Neutrophil (primary cell): Measurements from ENCODE around the gene SPIRE1.

Experiments
- H3K27ac ChIP-seq: fragments of 200-600 bp; sonication (generic); 2 replicates; pipeline ENCODE4 v1.5.1; 2016; ENCODE audit warnings: mild to moderate bottlenecking, moderate library complexity
- H3K27me3 ChIP-seq: fragments of 200-600 bp; sonication (generic); 2 replicates; pipeline ENCODE4 v1.6.0; 2016; ENCODE audit warnings: mild to moderate bottlenecking
- H3K36me3 ChIP-seq: fragments of 200-600 bp; sonication (generic); 2 replicates; pipeline ENCODE4 v1.5.1; 2017
- H3K4me1 ChIP-seq, 2 experiments: fragments of 200-600 bp in 1 of 2; sonication (generic) in 1 of 2; 1 replicate in 1 of 2; 2 replicates in 1 of 2; pipeline versions ENCODE4 v1.5.1 to v1.6.1; 2013 to 2016; ENCODE audit warnings: low read depth in 1 of 2, low read length in 1 of 2, mild to moderate bottlenecking in 1 of 2, moderate library complexity in 1 of 2; ENCODE audit not compliant: control insufficient read depth in 1 of 2, insufficient read depth in 1 of 2
- H3K4me3 ChIP-seq, 2 experiments: fragments of 200-600 bp in 1 of 2; sonication (generic) in 1 of 2; 1 replicate in 1 of 2; 2 replicates in 1 of 2; pipeline ENCODE4 v1.5.1; 2013 to 2016; ENCODE audit warnings: low read depth in 1 of 2, low read length in 1 of 2, mild to moderate bottlenecking in 1 of 2, moderate library complexity in 1 of 2
- H3K9me3 ChIP-seq: fragments of 200-600 bp; sonication (generic); 2 replicates; pipeline ENCODE4 v1.5.1; 2016
- TF ChIP-seq, protein P1 (sequence below): fragments of 200-600 bp; sonication (generic); IDR thresholded peaks from 2 replicates; pipeline ENCODE4 v1.5.1; 2016; ENCODE audit warnings: antibody characterized with exemption

SPIRE1 gene

DNA sequence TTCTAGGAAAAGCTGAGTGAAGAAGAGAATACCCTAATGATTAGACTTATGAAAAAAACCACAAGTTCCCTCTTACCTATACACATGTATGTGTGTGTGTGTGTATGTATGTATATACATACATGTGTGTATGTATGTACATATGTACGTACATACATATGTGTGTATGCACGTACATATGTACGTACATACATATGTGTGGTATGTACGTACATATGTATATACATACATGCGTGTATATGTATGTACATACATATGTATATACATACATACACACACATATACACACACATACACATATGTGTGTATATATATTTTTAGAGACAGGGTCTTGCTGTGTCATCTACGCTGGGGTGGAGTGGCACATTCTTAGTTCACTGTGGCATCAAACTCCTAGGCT lies 196.6 kb downstream of the SPIRE1 start:
- TF ChIP-seq, protein P1, sequence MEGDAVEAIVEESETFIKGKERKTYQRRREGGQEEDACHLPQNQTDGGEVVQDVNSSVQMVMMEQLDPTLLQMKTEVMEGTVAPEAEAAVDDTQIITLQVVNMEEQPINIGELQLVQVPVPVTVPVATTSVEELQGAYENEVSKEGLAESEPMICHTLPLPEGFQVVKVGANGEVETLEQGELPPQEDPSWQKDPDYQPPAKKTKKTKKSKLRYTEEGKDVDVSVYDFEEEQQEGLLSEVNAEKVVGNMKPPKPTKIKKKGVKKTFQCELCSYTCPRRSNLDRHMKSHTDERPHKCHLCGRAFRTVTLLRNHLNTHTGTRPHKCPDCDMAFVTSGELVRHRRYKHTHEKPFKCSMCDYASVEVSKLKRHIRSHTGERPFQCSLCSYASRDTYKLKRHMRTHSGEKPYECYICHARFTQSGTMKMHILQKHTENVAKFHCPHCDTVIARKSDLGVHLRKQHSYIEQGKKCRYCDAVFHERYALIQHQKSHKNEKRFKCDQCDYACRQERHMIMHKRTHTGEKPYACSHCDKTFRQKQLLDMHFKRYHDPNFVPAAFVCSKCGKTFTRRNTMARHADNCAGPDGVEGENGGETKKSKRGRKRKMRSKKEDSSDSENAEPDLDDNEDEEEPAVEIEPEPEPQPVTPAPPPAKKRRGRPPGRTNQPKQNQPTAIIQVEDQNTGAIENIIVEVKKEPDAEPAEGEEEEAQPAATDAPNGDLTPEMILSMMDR = no peak
- no peak overlapping the region for H3K27ac ChIP-seq

DNA sequence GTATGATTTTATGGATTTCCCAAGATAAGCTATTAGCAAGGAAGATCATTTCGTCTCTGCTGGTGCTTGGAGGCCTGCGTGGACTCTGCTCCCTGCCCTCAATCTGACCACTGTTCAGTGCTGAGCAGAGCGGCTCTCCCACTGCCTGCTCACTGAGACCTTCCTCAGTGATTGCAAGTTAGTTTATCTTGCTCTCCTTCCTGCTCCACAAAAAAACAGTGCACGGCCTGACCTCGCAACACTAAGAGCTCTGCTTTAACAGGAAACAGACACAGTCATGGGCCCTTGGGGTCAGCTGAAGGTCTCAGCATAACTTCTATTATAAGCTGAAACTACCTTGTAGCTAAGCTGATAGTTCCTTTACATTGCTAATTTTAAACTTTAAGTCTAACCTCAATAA lies 197.0 kb downstream of the SPIRE1 start:
- H3K4me3 ChIP-seq = no peak overlapping the region
- no peaks in the 10 kb centered on the region for H3K27me3 ChIP-seq
- no peaks in the 10 kb centered on the region for H3K4me1 ChIP-seq
- TF ChIP-seq, protein P1 = no peak
- no peaks in the 10 kb centered on the region for H3K36me3 ChIP-seq
- no peak overlapping the region for H3K27ac ChIP-seq
- no peaks in the 10 kb centered on the region for H3K9me3 ChIP-seq

More for the DNA sequence above, 196.6 kb downstream of the SPIRE1 start:
- Histone ChIP-seq H3K4me1 (no peaks in the 10 kb centered on the region), H3K4me3 (no peak overlapping the region), H3K9me3 (no peaks in the 10 kb centered on the region), H3K36me3 (no peaks in the 10 kb centered on the region), H3K27me3 (no peaks in the 10 kb centered on the region)

DNA sequence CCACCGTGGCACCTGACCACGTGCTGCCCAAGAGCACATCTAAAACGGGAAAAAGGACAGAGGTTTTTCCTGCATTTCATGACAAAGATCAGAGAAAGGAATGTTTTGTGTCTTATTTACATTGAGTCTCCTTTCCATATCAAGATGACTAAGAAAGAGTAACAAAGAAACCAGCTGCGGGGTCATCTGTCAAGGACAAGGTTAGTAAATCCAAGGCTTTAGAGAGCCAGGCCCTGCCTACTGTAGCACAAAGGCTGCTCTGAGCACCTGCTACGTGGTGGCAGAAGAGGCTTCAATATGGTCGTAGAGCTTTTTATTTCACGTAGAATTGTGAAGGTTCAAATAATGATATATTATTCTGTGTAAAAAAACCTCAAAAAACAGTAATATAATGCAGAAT lies 199.1 kb downstream of the SPIRE1 start:
- TF ChIP-seq, protein P1 = no peak
- H3K27me3 ChIP-seq = no peaks in the 10 kb centered on the region
- H3K4me3 ChIP-seq = no peak overlapping the region
- no peaks in the 10 kb centered on the region for H3K36me3 ChIP-seq
- no peak overlapping the region for H3K27ac ChIP-seq
- H3K4me1 ChIP-seq = no peaks in the 10 kb centered on the region
- no peaks in the 10 kb centered on the region for H3K9me3 ChIP-seq

DNA sequence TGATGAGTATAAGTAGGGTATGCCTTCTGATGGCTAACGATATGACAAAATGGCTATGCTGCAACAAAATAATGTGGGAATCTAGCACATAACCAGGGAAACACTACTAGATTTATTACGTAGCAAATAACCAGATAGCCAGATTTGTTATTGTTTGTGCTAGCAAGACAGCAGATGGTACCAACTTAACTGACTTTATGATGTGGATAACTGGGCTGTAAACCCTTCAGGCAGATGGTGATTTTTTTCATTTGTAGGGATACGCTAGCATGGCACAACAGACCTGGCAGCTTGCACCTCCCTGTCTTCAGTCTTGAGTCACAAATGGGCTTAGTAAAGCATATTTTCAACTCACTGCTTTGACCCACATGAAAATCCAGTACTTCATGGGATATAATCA lies 201.5 kb downstream of the SPIRE1 start:
- no peaks in the 10 kb centered on the region for H3K27me3 ChIP-seq
- H3K4me1 ChIP-seq = no peaks in the 10 kb centered on the region
- no peak overlapping the region for H3K4me3 ChIP-seq
- TF ChIP-seq, protein P1 = no peak
- H3K36me3 ChIP-seq = no peaks in the 10 kb centered on the region
- H3K9me3 ChIP-seq = no peaks in the 10 kb centered on the region
- H3K27ac ChIP-seq = no peak overlapping the region

DNA sequence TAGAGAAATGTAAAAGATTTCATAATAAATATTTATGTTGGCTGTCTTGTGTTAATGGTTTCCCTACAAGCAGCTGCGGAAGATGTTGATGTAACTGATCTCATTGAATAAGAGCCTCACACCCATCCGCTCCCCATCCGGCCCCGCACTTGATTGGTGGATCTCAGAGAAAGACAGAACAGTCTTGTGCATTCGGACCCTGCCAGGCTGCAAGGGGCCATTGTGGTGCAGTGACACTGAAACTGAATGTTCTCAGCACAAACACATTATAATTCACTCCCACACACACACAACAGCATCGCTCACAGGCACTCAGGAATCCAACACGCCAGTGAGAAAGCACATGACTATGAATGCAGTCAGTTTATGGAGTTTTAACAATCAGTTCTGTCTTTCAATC lies 202.4 kb downstream of the SPIRE1 start:
- Histone ChIP-seq H3K9me3 (no peaks in the 10 kb centered on the region), H3K27ac (no peak overlapping the region), H3K36me3 (no peaks in the 10 kb centered on the region), H3K4me1 (no peaks in the 10 kb centered on the region), H3K4me3 (no peak overlapping the region), H3K27me3 (no peaks in the 10 kb centered on the region)
- TF ChIP-seq, protein P1 = no peak

DNA sequence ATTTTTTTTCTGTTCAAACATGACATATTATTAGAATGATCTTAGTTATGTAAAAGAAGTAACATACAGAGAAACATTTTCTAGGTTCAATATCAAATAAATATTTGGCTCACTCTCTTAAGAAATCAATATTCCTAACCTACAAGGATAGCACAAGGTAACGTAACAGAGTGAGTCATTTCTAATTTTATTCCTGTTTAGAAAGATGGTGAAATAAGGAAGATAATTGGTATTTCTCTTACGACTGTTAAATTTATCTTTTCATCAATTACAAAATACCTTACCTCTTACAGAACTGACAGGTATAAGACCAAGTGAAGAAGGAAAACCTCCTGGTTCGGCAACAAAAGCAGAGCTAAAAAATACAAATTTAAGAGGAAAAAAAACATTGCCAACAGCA lies 205.1 kb downstream of the SPIRE1 start:
- no peaks in the 10 kb centered on the region for H3K9me3 ChIP-seq
- no peaks in the 10 kb centered on the region for H3K4me1 ChIP-seq
- no peak overlapping the region for H3K4me3 ChIP-seq
- no peaks in the 10 kb centered on the region for H3K27me3 ChIP-seq
- TF ChIP-seq, protein P1 = no peak
- no peaks in the 10 kb centered on the region for H3K36me3 ChIP-seq
- H3K27ac ChIP-seq = no peak overlapping the region
